GM12878 (cell line): ENCODE data around the gene PLOD2. TPM values are rescaled to one million over a fixed set of nuclear protein-coding genes. Genes with fewer than 3 reads are reported as not detected.

Experiments
- ATAC-seq: fragments of 200-7000 bp; cut with Tn5 transposase; 3 replicates; pipeline ENCODE4 v1.9.1; 2020; ENCODE audit warnings: mild to moderate bottlenecking, moderate library complexity
- BruUV-seq: library from RNA; stranded (reverse); fragments of 400-500 nt; replicated peaks from 2 replicates; lab custom pipeline; 2021; lab: Mats Ljungman, UMichigan
- CTCF ChIA-PET: fragments of 300-600 bp; sonication (Branson Sonifier 250); formaldehyde crosslinking; extraction: SDS; loops from one replicate; lab custom pipeline; 2021; ENCODE audit warnings: inconsistent platforms; lab: Yijun Ruan, JAX
- POLR2A ChIA-PET: fragments of 350-600 bp; formaldehyde crosslinking; extraction: SDS; loops from one replicate; lab custom pipeline; 2021; ENCODE audit warnings: inconsistent platforms; lab: Charles Lee
- RAD21 ChIA-PET: fragments of 300-600 bp; sonication (Branson Sonifier 250); formaldehyde crosslinking; loops from one replicate; lab custom pipeline; 2023; ENCODE audit warnings: antibody characterized with exemption; ENCODE audit not compliant: unreplicated experiment; lab: Charles Lee
- SMC1A ChIA-PET: fragments of 300-600 bp; sonication (Branson Sonifier 250); formaldehyde crosslinking; loops from one replicate; lab custom pipeline; 2023; ENCODE audit not compliant: unreplicated experiment, uncharacterized antibody; lab: Charles Lee
- DNase-seq: peaks from one replicate; pipeline ENCODE4 v3.0.0-alpha.2; 2011; ENCODE audit warnings: low read depth, low spot score
- FAIRE-seq: peaks from 3 replicates; lab custom pipeline; 2011; peaks lifted over from hg19 to GRCh38; lab: Jason Lieb, UNC
- H2AFZ ChIP-seq: 2 replicates; pipeline ENCODE4 v1.6.0; 2011; ENCODE audit warnings: low read depth, low read length, control low read depth; ENCODE audit not compliant: control insufficient read depth
- H3K27ac ChIP-seq: 2 replicates; pipeline ENCODE4 v1.5.1; 2011; ENCODE audit warnings: control low read depth; ENCODE audit not compliant: control insufficient read depth, insufficient read depth
- H3K27me3 ChIP-seq, 2 experiments: replicated peaks in 1 of 2; 2 replicates each; pipeline versions ENCODE4 v1.6.0 to v1.6.1; 2011; ENCODE audit warnings: low read length in 1 of 2; ENCODE audit not compliant: control insufficient read depth in 2 of 2, insufficient read depth in 2 of 2
- H3K36me3 ChIP-seq, 2 experiments: 2 replicates each; pipeline ENCODE4 v1.5.1; 2011; ENCODE audit warnings: low read length in 1 of 2; ENCODE audit not compliant: control insufficient read depth in 2 of 2, insufficient read depth in 2 of 2
- H3K4me1 ChIP-seq: 2 replicates; pipeline ENCODE4 v1.6.1; 2011; ENCODE audit warnings: mild to moderate bottlenecking, low read length, moderate library complexity, mixed read lengths; ENCODE audit not compliant: control insufficient read depth, insufficient read depth
- H3K4me2 ChIP-seq: 2 replicates; pipeline ENCODE4 v1.6.0; 2011; ENCODE audit warnings: control low read depth; ENCODE audit not compliant: control insufficient read depth, insufficient read depth
- H3K4me3 ChIP-seq: fragments of 200-600 bp; sonication (generic); 2 replicates; pipeline ENCODE4 v1.5.1; 2016
- H3K79me2 ChIP-seq: 2 replicates; pipeline ENCODE4 v1.6.0; 2011; ENCODE audit warnings: low read length; ENCODE audit not compliant: control insufficient read depth, insufficient read depth
- H3K9ac ChIP-seq: 2 replicates; pipeline ENCODE4 v1.8.0; 2011; ENCODE audit warnings: low read length, control low read depth, mixed read lengths; ENCODE audit not compliant: control insufficient read depth, insufficient read depth
- H3K9me3 ChIP-seq: replicated peaks from 3 replicates; pipeline ENCODE4 v1.5.1; 2011; ENCODE audit warnings: mild to moderate bottlenecking, low read length; ENCODE audit not compliant: control insufficient read depth, insufficient read depth
- H4K20me1 ChIP-seq: 2 replicates; pipeline ENCODE4 v1.6.0; 2011; ENCODE audit not compliant: control insufficient read depth, insufficient read depth
- CHD1 ChIP-seq: IDR thresholded peaks from 2 replicates; pipeline ENCODE4 v1.6.1; 2012; ENCODE audit warnings: low read depth, low read length, improper control_type of control experiment
- FOS ChIP-seq: IDR thresholded peaks from 3 replicates; pipeline ENCODE4 v1.6.1; 2011; ENCODE audit warnings: borderline replicate concordance; ENCODE audit not compliant: insufficient read length; ENCODE audit errors: extremely low read depth
- GABPA ChIP-seq: IDR thresholded peaks from 2 replicates; pipeline ENCODE4 v1.6.1; 2014; ENCODE audit warnings: antibody characterized with exemption, low read depth, mild to moderate bottlenecking, inconsistent platforms
- GATAD2B ChIP-seq: fragments of 450-650 bp; conservative IDR thresholded peaks from 2 replicates; pipeline ENCODE4 v1.6.1; 2017; ENCODE audit warnings: low read depth, mild to moderate bottlenecking, moderate library complexity
- HDAC6 ChIP-seq: fragments of 200-600 bp; sonication (generic); IDR thresholded peaks from one replicate; pipeline ENCODE4 v1.8.0; 2017; ENCODE audit warnings: antibody characterized with exemption; ENCODE audit not compliant: unreplicated experiment
- LARP7 ChIP-seq: fragments of 450-650 bp; IDR thresholded peaks from 2 replicates; pipeline ENCODE4 v1.6.1; 2017; ENCODE audit warnings: mild to moderate bottlenecking
- PML ChIP-seq: IDR thresholded peaks from 2 replicates; pipeline ENCODE4 v1.6.1; 2012; ENCODE audit warnings: low read length, inconsistent platforms
- POLR2A ChIP-seq: IDR thresholded peaks from 2 replicates; pipeline ENCODE4 v1.6.1; 2011; ENCODE audit warnings: low read depth, mild to moderate bottlenecking, low read length
- RB1 ChIP-seq: fragments of 450-650 bp; formaldehyde crosslinking; IDR thresholded peaks from 2 replicates; pipeline ENCODE4 v1.6.1; 2017; ENCODE audit warnings: mild to moderate bottlenecking, borderline replicate concordance
- STAT1 ChIP-seq: fragments of 450-650 bp; conservative IDR thresholded peaks from 2 replicates; pipeline ENCODE4 v1.6.1; 2014; ENCODE audit warnings: antibody characterized with exemption, mild to moderate bottlenecking
- ZZZ3 ChIP-seq: IDR thresholded peaks from 2 replicates; pipeline ENCODE4 v1.6.1; 2011; ENCODE audit warnings: low read depth; ENCODE audit not compliant: control insufficient read depth, insufficient read length
- WGBS: methylation state at CpG from one replicate; pipeline ENCODE4 v1.1.6; 2016; ENCODE audit warnings: low lambda C conversion rate; ENCODE audit not compliant: insufficient replicate concordance, insufficient coverage; ENCODE audit errors: missing lambda C conversion rate; 5-methylcytosine and 5-hydroxymethylcytosine counted together
- in situ Hi-C: fragments of 300-500 bp; cut with MboI; formaldehyde crosslinking; loops from 9 replicates; pipeline ENCODE4 v1.14.3; 2018; ENCODE audit warnings: mixed read lengths
- intact Hi-C: fragments of 100-400 bp; cut with micrococcal nuclease; formaldehyde crosslinking; loops from one replicate; pipeline ENCODE4 v1.14.2; 2022; ENCODE audit not compliant: unreplicated experiment
- polyA plus RNA-seq, 11 experiments: library from polyadenylated mRNA; depleted of rRNA in 4 of 11; unstranded in 6 of 11; stranded (reverse) in 5 of 11; fragments of >200 nt; fragmentation: Nextera tagmentation in 4 of 11; fragmentation: Illumina TruSeq in 1 of 11; extraction: Ambion mirVana in 4 of 11; extraction: Trizol in 1 of 11; gene quantifications; 1 replicate in 1 of 11; 2 replicates in 10 of 11; pipeline versions ENCODE4 v1.2.1 to v1.2.3, GENCODE V29; 2011 to 2016; ENCODE audit warnings: inconsistent platforms in 2 of 11, missing spikeins in 2 of 11, low read depth in 1 of 11
- total RNA-seq, 4 experiments: library from RNA; depleted of rRNA in 3 of 4; stranded (reverse); fragments of >200 nt in 3 of 4; fragmentation: Illumina TruSeq in 1 of 4; extraction: Trizol in 1 of 4; gene quantifications; 2 replicates each; pipeline versions ENCODE4 v1.2.1 to v1.2.3, GENCODE V29; 2013 to 2021
- TF ChIP-seq, protein P1 (sequence below): IDR thresholded peaks from 2 replicates; pipeline ENCODE4 v1.6.1; 2012; ENCODE audit warnings: mild to moderate bottlenecking, low read depth, low read length
- TF ChIP-seq, protein P2 (sequence below): fragments of 450-650 bp; IDR thresholded peaks from 2 replicates; pipeline ENCODE4 v1.6.1; 2016; ENCODE audit warnings: mild to moderate bottlenecking
- TF ChIP-seq, protein P3 (sequence below): IDR thresholded peaks from 2 replicates; pipeline ENCODE4 v1.6.1; 2011; ENCODE audit warnings: borderline replicate concordance, low read depth, mild to moderate bottlenecking, moderate library complexity, mixed read lengths, low read length; ENCODE audit not compliant: insufficient read depth; ENCODE audit errors: extremely low read length
- TF ChIP-seq, protein P4 (sequence below), 3 experiments: IDR thresholded peaks in 2 of 3; conservative IDR thresholded peaks in 1 of 3; 2 replicates each; pipeline ENCODE4 v1.5.1; 2011; ENCODE audit warnings: low read depth in 3 of 3, low read length in 3 of 3, mild to moderate bottlenecking in 3 of 3, control low read depth in 2 of 3, moderate library complexity in 2 of 3, inconsistent platforms in 1 of 3, mixed read lengths in 1 of 3; ENCODE audit not compliant: control insufficient read depth in 2 of 3, insufficient read depth in 1 of 3; ENCODE audit errors: extremely low read depth in 1 of 3

The PLOD2 gene
- total and polyA plus RNA-seq, 10 of the 15 experiments (the other 5 are each of a cell fraction or from before 2014, with no cell fraction given) = 0.03 to 0.56 (median 0.33) TPM; not detected in 4

DNA sequence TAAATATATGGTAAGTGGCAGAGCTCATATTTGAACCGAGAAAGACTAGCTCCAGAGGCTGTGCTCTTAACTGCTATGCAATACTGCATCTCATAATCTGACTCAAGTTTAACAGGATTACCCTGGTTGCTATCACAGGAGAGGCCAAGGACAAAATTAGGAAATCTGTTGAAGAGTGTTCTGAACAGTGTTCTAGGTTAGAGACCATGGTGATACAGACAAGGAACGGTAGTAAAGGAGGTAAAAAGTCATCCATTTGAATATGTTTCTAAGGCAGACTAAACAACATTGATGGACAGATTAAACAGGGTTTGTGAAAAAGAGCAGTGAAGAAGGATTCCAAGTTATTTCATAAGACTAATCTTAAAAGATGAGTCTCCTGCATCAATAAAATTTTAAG is 22.1 kb downstream of the PLOD2 start:
- H3K4me3 ChIP-seq = no peak overlapping the region
- ATAC-seq (no peak), DNase-seq (no peak), FAIRE-seq (no peak)
- H4K20me1 ChIP-seq = no peaks in the 10 kb centered on the region
- WGBS = 10% methylated on average over 2 of the region's 2 CpGs
- no peaks in the 10 kb centered on the region for H3K9me3 ChIP-seq
- H3K9ac ChIP-seq = no peak overlapping the region
- H2AFZ ChIP-seq = no peak overlapping the region
- H3K27me3 ChIP-seq = no peaks in the 10 kb centered on the region
- intact Hi-C loops = no loop called here
- no peaks in the 10 kb centered on the region for H3K36me3 ChIP-seq
- CTCF ChIA-PET = interaction anchor here (1.0 kb wide), 1 partner anchor 18 kb away, joined by 3 read pairs; no protein-coding TSS in a partner anchor
- RAD21 ChIA-PET = no interaction called here
- no peaks in the 10 kb centered on the region for H3K4me1 ChIP-seq
- POLR2A ChIA-PET = no interaction called here
- in situ Hi-C loops = no loop called here
- no TSS peak for BruUV-seq
- SMC1A ChIA-PET = interaction anchor here (0.8 to 1.3 kb wide), 2 partner anchors 235 to 361 kb away, joined by 3 read pairs; no protein-coding TSS in a partner anchor
- no peaks in the 10 kb centered on the region for H3K79me2 ChIP-seq
- H3K4me2 ChIP-seq = no peak overlapping the region
- H3K27ac ChIP-seq = no peak overlapping the region
- TF ChIP-seq CHD1 (no peak), POLR2A (no peak), RB1 (no peak), STAT1 (no peak), ZZZ3 (no peak), FOS (no peak), PML (no peak), LARP7 (no peak), GATAD2B (no peak), HDAC6 (no peak), GABPA (no peak)
- TF ChIP-seq, protein P1, sequence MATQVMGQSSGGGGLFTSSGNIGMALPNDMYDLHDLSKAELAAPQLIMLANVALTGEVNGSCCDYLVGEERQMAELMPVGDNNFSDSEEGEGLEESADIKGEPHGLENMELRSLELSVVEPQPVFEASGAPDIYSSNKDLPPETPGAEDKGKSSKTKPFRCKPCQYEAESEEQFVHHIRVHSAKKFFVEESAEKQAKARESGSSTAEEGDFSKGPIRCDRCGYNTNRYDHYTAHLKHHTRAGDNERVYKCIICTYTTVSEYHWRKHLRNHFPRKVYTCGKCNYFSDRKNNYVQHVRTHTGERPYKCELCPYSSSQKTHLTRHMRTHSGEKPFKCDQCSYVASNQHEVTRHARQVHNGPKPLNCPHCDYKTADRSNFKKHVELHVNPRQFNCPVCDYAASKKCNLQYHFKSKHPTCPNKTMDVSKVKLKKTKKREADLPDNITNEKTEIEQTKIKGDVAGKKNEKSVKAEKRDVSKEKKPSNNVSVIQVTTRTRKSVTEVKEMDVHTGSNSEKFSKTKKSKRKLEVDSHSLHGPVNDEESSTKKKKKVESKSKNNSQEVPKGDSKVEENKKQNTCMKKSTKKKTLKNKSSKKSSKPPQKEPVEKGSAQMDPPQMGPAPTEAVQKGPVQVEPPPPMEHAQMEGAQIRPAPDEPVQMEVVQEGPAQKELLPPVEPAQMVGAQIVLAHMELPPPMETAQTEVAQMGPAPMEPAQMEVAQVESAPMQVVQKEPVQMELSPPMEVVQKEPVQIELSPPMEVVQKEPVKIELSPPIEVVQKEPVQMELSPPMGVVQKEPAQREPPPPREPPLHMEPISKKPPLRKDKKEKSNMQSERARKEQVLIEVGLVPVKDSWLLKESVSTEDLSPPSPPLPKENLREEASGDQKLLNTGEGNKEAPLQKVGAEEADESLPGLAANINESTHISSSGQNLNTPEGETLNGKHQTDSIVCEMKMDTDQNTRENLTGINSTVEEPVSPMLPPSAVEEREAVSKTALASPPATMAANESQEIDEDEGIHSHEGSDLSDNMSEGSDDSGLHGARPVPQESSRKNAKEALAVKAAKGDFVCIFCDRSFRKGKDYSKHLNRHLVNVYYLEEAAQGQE = no peak
- TF ChIP-seq, protein P2, sequence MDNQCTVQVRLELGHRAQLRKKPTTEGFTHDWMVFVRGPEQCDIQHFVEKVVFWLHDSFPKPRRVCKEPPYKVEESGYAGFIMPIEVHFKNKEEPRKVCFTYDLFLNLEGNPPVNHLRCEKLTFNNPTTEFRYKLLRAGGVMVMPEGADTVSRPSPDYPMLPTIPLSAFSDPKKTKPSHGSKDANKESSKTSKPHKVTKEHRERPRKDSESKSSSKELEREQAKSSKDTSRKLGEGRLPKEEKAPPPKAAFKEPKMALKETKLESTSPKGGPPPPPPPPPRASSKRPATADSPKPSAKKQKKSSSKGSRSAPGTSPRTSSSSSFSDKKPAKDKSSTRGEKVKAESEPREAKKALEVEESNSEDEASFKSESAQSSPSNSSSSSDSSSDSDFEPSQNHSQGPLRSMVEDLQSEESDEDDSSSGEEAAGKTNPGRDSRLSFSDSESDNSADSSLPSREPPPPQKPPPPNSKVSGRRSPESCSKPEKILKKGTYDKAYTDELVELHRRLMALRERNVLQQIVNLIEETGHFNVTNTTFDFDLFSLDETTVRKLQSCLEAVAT = no peak
- TF ChIP-seq, protein P3, sequence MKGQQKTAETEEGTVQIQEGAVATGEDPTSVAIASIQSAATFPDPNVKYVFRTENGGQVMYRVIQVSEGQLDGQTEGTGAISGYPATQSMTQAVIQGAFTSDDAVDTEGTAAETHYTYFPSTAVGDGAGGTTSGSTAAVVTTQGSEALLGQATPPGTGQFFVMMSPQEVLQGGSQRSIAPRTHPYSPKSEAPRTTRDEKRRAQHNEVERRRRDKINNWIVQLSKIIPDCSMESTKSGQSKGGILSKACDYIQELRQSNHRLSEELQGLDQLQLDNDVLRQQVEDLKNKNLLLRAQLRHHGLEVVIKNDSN = no peak
- TF ChIP-seq, protein P4, sequence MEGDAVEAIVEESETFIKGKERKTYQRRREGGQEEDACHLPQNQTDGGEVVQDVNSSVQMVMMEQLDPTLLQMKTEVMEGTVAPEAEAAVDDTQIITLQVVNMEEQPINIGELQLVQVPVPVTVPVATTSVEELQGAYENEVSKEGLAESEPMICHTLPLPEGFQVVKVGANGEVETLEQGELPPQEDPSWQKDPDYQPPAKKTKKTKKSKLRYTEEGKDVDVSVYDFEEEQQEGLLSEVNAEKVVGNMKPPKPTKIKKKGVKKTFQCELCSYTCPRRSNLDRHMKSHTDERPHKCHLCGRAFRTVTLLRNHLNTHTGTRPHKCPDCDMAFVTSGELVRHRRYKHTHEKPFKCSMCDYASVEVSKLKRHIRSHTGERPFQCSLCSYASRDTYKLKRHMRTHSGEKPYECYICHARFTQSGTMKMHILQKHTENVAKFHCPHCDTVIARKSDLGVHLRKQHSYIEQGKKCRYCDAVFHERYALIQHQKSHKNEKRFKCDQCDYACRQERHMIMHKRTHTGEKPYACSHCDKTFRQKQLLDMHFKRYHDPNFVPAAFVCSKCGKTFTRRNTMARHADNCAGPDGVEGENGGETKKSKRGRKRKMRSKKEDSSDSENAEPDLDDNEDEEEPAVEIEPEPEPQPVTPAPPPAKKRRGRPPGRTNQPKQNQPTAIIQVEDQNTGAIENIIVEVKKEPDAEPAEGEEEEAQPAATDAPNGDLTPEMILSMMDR (IDR thresholded peaks at IDR 0.05 in 2 of 3, conservative IDR thresholded peaks at IDR 0.05 in 1 of 3; ENCODE audit: control insufficient read depth in 2 of 3, extremely low read depth in 1 of 3, insufficient read depth in 1 of 3, low read depth in 3 of 3, low read length in 3 of 3) = no peak
